ENCODE results near the gene TP53I11. TPM values are rescaled to one million over a fixed set of nuclear protein-coding genes. Genes with fewer than 3 reads are reported as not detected.

TP53I11 gene
- total RNA-seq, 1 experiment from 2014 or later, result 94.2 TPM

DNA sequence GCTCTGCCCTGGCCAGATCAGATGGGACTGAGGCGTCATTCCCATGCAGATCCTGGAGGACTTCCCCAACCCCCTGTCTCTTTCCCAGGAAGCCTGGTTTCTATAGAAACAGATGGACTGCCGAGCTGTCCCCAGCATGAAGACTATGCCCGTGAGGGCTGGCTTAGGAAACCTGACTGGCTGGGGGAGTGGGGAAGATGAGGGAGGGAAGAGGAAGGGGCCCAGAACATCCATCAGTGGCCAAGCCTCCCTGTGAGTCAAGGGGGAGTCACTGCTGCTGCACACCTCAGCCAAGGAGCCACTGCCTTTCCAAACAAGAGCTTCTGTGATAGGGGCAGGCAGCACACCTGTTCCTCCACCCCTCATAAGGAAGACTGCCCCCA is 5.8 kb downstream of the TP53I11 start:
- Mint-ChIP-seq H3K36me3 (ENCODE audit: insufficient read depth in 1 of 3, low read depth in 3 of 3) (peaks cover 2 to 31% (median 30%) of the 10 kb centered on the region in 3 experiments; a peak in 6 of 7 replicates), H3K27me3 (ENCODE audit: low read depth) (no peaks in the 10 kb centered on the region; the same call in 1 of the 2 replicates), H3K9me3 (peaks cover 0 to 3% of the 10 kb centered on the region in 2 experiments; a peak in 2 of 5 replicates), H3K27ac (peak overlapping the region; percentile 57 to 88 (median 82); a peak in 5 of 7 replicates), H3K4me3 (peak overlapping the region in 1 of 2 experiments; percentile 50; a peak in 3 of 5 replicates), H3K4me1 (peaks cover 54 to 80% of the 10 kb centered on the region in 2 experiments)
- no peak overlapping the region for H3K9ac ChIP-seq (ENCODE audit: extremely low read depth, insufficient read length, low read length)
- H2BK12ac ChIP-seq (ENCODE audit: insufficient read length, low read depth, low read length), result no peak overlapping the region
- H2BK120ac ChIP-seq (ENCODE audit: low read depth, low read length, poor library complexity, severe bottlenecking), result no peak overlapping the region
- H3K56ac ChIP-seq (ENCODE audit: insufficient read length, low read depth, low read length), result no peak overlapping the region
- H3K18ac ChIP-seq (ENCODE audit: insufficient read length, low read depth, low read length), result no peak overlapping the region
- H2BK15ac ChIP-seq (ENCODE audit: low read depth, low read length), result no peak overlapping the region
- H3K23ac ChIP-seq (ENCODE audit: insufficient read length, low read depth, low read length), result no peak overlapping the region
- no peak overlapping the region for H3K4me2 ChIP-seq (ENCODE audit: insufficient read depth, insufficient read length, low read length)
- H2BK20ac ChIP-seq (ENCODE audit: low read depth, low read length, poor library complexity, severe bottlenecking), result no peak overlapping the region
- no peak overlapping the region for H2AK5ac ChIP-seq (ENCODE audit: insufficient read length, low read length)
- H4K8ac ChIP-seq (replicated peaks; ENCODE audit: insufficient read length, low read depth, low read length), result no peak overlapping the region
- H3K27me3 ChIP-seq (ENCODE audit: insufficient read depth, low read length), result no peaks in the 10 kb centered on the region
- H3T11ph ChIP-seq (ENCODE audit: low read length), result no peak overlapping the region
- H3K27ac ChIP-seq (ENCODE audit: insufficient read length, low read depth, low read length), result no peak overlapping the region
- H3K23me2 ChIP-seq (ENCODE audit: insufficient read length, low read depth, low read length, poor library complexity, severe bottlenecking), result peaks cover 4% of the 10 kb centered on the region
- WGBS (ENCODE audit: extremely low coverage, insufficient read length, low lambda C conversion rate), result no CpG with 5 or more reads among the region's 3 CpGs
- no peak overlapping the region for H2AFZ ChIP-seq (ENCODE audit: low read length)
- no peak overlapping the region for H3K14ac ChIP-seq (ENCODE audit: insufficient read depth, low read length)
- no peak overlapping the region for H4K91ac ChIP-seq (ENCODE audit: insufficient read length, low read depth, low read length)
- no peak overlapping the region for H2BK5ac ChIP-seq (ENCODE audit: insufficient read length, low read length)
- no peaks in the 10 kb centered on the region for H3K79me1 ChIP-seq (ENCODE audit: insufficient read depth, low read depth, low read length, poor library complexity, severe bottlenecking)
- H4K20me1 ChIP-seq (ENCODE audit: control insufficient read depth, insufficient read depth, insufficient read length), result no peaks in the 10 kb centered on the region
- DNase-seq, result peak; percentile 63
- H3K4ac ChIP-seq (ENCODE audit: low read depth, low read length), result no peak overlapping the region
- H3K4me1 ChIP-seq (ENCODE audit: insufficient read depth, low read length), result peaks cover 2% of the 10 kb centered on the region; the same call in 1 of the 2 replicates
- H3K79me2 ChIP-seq (ENCODE audit: insufficient read depth, low read length), result no peaks in the 10 kb centered on the region
- no peaks in the 10 kb centered on the region for H3K9me3 ChIP-seq (ENCODE audit: control insufficient read depth, low read depth, low read length)
- TF ChIP-seq, protein P1, sequence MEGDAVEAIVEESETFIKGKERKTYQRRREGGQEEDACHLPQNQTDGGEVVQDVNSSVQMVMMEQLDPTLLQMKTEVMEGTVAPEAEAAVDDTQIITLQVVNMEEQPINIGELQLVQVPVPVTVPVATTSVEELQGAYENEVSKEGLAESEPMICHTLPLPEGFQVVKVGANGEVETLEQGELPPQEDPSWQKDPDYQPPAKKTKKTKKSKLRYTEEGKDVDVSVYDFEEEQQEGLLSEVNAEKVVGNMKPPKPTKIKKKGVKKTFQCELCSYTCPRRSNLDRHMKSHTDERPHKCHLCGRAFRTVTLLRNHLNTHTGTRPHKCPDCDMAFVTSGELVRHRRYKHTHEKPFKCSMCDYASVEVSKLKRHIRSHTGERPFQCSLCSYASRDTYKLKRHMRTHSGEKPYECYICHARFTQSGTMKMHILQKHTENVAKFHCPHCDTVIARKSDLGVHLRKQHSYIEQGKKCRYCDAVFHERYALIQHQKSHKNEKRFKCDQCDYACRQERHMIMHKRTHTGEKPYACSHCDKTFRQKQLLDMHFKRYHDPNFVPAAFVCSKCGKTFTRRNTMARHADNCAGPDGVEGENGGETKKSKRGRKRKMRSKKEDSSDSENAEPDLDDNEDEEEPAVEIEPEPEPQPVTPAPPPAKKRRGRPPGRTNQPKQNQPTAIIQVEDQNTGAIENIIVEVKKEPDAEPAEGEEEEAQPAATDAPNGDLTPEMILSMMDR (conservative IDR thresholded peaks at IDR 0.05), result no peak
- no peak overlapping the region for H4K5ac ChIP-seq (ENCODE audit: insufficient read length, low read depth, low read length)
